Measurements from ENCODE around the gene CAMK1G. TPM values are rescaled to one million over a fixed set of nuclear protein-coding genes. Genes with fewer than 3 reads are reported as not detected.

CAMK1G gene
- total RNA-seq, 1 donor from 2014 or later: not detected

GRCh38 chr1:209618291-209618690 is 34.8 kb downstream of the CAMK1G start:
- no peak for DNase-seq (ENCODE audit: low read depth)

GRCh38 chr1:209618756-209619420 is 35.4 kb downstream of the CAMK1G start:
- peak; percentile 95 for DNase-seq (ENCODE audit: low read depth)

GRCh38 chr1:209619696-209620486 is 36.4 kb downstream of the CAMK1G start:
- DNase-seq (ENCODE audit: low read depth): peak; percentile 72

- DNase-seq (ENCODE audit: low read depth): no peak
These were observed 37.0 kb downstream of the CAMK1G start for GRCh38 chr1:209620487-209620884.

GRCh38 chr1:209621286-209621685 is 37.8 kb downstream of the CAMK1G start:
- no peak for DNase-seq (ENCODE audit: low read depth)

GRCh38 chr1:209621741-209622655 is 38.5 kb downstream of the CAMK1G start:
- no peak for DNase-seq (ENCODE audit: low read depth)

GRCh38 chr1:209622841-209623829 is 39.6 kb downstream of the CAMK1G start:
- DNase-seq (ENCODE audit: low read depth): no peak

GRCh38 chr1:209624558-209625549 is 41.3 kb downstream of the CAMK1G start:
- peak; percentile 98 for DNase-seq (ENCODE audit: low read depth)

GRCh38 chr1:209625791-209626285 is 42.3 kb downstream of the CAMK1G start:
- peak; percentile 95 for DNase-seq (ENCODE audit: low read depth)

- DNase-seq (ENCODE audit: low read depth): no peak
These were observed 43.0 kb downstream of the CAMK1G start for GRCh38 chr1:209626346-209627026.

GRCh38 chr1:209627027-209627731 is 43.7 kb downstream of the CAMK1G start:
- DNase-seq (ENCODE audit: low read depth): no peak

GRCh38 chr1:209627732-209628196 is 44.2 kb downstream of the CAMK1G start:
- peak; percentile 90 for DNase-seq (ENCODE audit: low read depth)

- DNase-seq (ENCODE audit: low read depth): no peak
These were observed 45.2 kb downstream of the CAMK1G start for GRCh38 chr1:209628618-209629299.

- DNase-seq (ENCODE audit: low read depth): no peak
These were observed 46.3 kb downstream of the CAMK1G start for GRCh38 chr1:209629621-209630382.

GRCh38 chr1:209630383-209631225 is 47.1 kb downstream of the CAMK1G start:
- DNase-seq (ENCODE audit: low read depth): no peak
